ENCODE data around the gene NGFR.

NGFR gene

GRCh38 chr17:49471089-49471683, 23.9 kb upstream of the NGFR start:
- Histone ChIP-seq H3K4me3 (replicated peaks; ENCODE audit: low read depth, low read length) (no peak overlapping the region), H3K27me3 (replicated peaks; ENCODE audit: control insufficient read depth, insufficient read depth, low read length) (peaks cover 4% of the 10 kb centered on the region), H3K36me3 (ENCODE audit: control insufficient read depth, insufficient read depth, low read length) (no peaks in the 10 kb centered on the region)
- no peak for DNase-seq (ENCODE audit: extremely low read depth, insufficient read length)
- TF ChIP-seq, protein P1, sequence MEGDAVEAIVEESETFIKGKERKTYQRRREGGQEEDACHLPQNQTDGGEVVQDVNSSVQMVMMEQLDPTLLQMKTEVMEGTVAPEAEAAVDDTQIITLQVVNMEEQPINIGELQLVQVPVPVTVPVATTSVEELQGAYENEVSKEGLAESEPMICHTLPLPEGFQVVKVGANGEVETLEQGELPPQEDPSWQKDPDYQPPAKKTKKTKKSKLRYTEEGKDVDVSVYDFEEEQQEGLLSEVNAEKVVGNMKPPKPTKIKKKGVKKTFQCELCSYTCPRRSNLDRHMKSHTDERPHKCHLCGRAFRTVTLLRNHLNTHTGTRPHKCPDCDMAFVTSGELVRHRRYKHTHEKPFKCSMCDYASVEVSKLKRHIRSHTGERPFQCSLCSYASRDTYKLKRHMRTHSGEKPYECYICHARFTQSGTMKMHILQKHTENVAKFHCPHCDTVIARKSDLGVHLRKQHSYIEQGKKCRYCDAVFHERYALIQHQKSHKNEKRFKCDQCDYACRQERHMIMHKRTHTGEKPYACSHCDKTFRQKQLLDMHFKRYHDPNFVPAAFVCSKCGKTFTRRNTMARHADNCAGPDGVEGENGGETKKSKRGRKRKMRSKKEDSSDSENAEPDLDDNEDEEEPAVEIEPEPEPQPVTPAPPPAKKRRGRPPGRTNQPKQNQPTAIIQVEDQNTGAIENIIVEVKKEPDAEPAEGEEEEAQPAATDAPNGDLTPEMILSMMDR (IDR thresholded peaks at IDR 0.05; ENCODE audit: insufficient read depth, low read length, poor library complexity, severe bottlenecking), result no peak

DNA sequence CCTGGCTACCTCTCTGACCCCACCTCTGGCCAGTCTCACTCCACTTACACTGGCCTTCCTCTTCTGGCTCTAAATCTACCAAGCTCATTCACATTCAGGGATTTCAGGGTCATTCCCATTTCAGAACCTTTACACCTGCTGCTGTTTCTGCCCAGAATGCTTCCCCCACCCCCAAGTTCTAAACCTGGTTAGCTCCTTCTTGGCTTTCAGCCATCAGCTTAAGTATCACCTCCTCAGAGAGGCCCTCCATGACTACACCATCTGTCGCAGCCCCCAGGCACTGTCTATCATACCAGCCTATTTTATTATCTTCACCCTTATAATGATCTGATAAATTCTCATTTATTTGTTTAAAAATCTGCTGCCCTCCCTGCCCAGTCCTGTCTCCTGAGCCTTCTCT, 23.3 kb upstream of the NGFR start:
- no peak for DNase-seq (ENCODE audit: extremely low read depth, insufficient read length)
- TF ChIP-seq, protein P1 (IDR thresholded peaks at IDR 0.05; ENCODE audit: insufficient read depth, low read length, poor library complexity, severe bottlenecking), result no peak
- H3K4me3 ChIP-seq (replicated peaks; ENCODE audit: low read depth, low read length), result no peak overlapping the region
- no peaks in the 10 kb centered on the region for H3K36me3 ChIP-seq (ENCODE audit: control insufficient read depth, insufficient read depth, low read length)
- H3K27me3 ChIP-seq (replicated peaks; ENCODE audit: control insufficient read depth, insufficient read depth, low read length), result peaks cover 4% of the 10 kb centered on the region

GRCh38 chr17:49472527-49472926, 22.6 kb upstream of the NGFR start:
- Histone ChIP-seq H3K36me3 (ENCODE audit: control insufficient read depth, insufficient read depth, low read length) (no peaks in the 10 kb centered on the region), H3K27me3 (replicated peaks; ENCODE audit: control insufficient read depth, insufficient read depth, low read length) (peaks cover 4% of the 10 kb centered on the region), H3K4me3 (replicated peaks; ENCODE audit: low read depth, low read length) (no peak overlapping the region)
- TF ChIP-seq, protein P1 (IDR thresholded peaks at IDR 0.05; ENCODE audit: insufficient read depth, low read length, poor library complexity, severe bottlenecking), result no peak
- DNase-seq (ENCODE audit: extremely low read depth, insufficient read length), result no peak

DNA sequence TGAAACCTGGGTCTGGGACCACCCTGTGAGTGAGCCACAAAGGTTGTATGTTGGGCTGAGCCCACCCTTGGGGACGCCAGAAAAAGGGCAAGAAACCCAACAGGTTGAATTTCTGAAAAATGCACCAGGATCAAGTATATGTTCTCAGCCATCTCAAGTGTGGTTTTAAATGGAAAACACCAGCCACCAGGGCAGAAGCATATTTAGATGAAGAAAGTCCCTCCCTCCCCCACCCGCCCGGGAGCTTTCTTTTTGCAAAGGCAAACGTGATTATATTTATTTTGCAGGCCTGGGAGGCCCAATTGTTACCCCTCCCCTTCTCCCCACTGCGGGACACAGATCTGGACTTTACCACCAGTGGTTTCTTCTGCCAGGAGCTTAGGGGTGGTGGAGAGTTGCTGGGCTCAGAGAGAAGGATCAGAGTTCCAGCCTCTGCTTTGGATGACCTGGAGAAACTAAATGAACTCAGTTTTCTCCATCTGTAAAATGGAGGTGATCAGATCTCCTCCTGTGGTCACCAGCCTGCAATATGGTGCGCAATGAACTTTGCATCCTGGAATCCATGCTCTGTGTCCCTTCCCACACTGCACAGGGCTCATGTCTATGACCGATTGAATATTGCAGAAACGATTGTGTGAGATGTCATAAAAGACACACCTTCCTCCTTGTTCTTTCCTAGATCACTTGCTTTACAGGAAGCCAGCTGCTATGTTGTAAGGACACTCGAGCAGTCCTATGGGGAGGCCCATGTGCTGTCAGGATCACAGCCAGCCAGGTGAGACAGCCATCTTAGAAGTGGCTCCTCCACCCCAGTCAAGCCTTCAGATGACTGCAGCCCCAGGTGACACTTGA, 21.0 kb upstream of the NGFR start:
- TF ChIP-seq, protein P1 (IDR thresholded peaks at IDR 0.05; ENCODE audit: insufficient read depth, low read length, poor library complexity, severe bottlenecking), result no peak
- no peak for DNase-seq (ENCODE audit: extremely low read depth, insufficient read length)
- peaks cover 3% of the 10 kb centered on the region for H3K27me3 ChIP-seq (replicated peaks; ENCODE audit: control insufficient read depth, insufficient read depth, low read length)
- H3K36me3 ChIP-seq (ENCODE audit: control insufficient read depth, insufficient read depth, low read length), result no peaks in the 10 kb centered on the region
- no peak overlapping the region for H3K4me3 ChIP-seq (replicated peaks; ENCODE audit: low read depth, low read length)

- H3K27me3 ChIP-seq (replicated peaks; ENCODE audit: control insufficient read depth, insufficient read depth, low read length), result peaks cover 1% of the 10 kb centered on the region
- TF ChIP-seq, protein P1 (IDR thresholded peaks at IDR 0.05; ENCODE audit: insufficient read depth, low read length, poor library complexity, severe bottlenecking), result no peak
- H3K4me3 ChIP-seq (replicated peaks; ENCODE audit: low read depth, low read length), result no peak overlapping the region
- H3K36me3 ChIP-seq (ENCODE audit: control insufficient read depth, insufficient read depth, low read length), result no peaks in the 10 kb centered on the region
- DNase-seq (ENCODE audit: extremely low read depth, insufficient read length), result no peak
Measured at GRCh38 chr17:49477709-49478108, 17.4 kb upstream of the NGFR start.
